ENCODE measurements around the gene LBP.
A peak's percentile ranks its signal among the peaks of the same experiment; 100 is the strongest.
"Not testable (repeated sequence)": the region's sequence is repeated elsewhere in the genome, so short reads cannot be mapped to it uniquely, and the experiment has no call there.

Gene LBP

DNA sequence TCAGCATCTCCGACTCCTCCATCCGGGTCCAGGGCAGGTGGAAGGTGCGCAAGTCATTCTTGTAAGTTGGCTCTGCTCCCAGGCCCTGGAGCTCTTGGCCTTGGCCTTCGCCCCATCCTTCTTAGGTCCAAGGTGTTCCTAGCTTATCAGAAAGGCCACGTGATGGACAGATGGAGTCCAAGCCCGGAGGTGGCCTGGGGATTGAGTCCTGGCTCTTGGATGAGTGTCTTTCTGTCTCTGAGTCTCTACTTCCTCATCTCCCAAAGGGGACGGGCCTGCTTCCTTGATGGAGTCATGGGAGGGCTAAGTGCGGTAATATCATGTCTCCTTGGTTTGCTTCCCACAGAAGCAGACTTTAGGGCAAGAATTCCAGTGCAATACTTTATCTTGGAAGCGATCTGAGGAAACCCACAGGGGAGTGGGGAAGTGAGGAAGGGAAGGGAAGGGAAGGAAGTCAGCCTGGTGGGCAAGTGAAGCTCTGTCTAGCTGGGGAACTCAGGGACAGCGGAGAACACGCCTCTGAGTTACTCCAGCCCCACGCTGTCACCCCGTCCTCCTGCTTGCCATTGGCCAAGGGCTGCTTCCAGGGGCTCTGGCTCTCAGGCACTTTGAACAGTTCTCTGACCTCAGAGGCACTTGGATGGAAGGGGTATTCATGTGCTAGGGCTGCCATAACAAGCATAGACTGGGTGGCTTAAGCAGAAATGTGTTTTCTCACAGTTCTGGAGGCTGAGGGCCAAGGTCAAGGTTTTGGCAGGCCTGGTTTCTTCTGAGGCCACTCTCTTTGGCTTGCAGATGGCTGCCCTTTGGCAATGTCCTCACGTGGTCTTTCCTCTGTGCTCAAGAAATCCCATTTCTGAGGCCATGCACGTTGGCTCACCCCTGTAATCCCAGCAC is 4.8 kb downstream of the LBP start:
- no peak for DNase-seq

DNA sequence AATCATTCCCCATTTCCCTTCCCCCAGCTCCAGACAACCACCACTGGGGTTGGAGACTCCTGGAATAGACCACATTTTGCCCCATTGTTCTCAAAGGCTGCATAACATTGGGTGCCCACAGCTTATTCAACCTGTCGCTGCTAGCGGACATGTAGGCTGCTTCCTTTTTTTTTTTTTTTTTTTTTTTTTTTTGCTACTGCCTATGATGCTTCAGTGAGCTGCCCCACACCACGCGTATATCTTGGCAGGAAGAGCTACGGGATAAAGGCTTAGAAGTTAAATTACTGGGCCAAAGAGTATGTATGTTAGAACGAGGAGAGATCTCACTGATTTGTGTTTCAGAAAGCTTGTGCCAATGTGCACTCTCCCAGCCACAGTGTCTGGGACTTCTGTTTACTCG is 7.0 kb downstream of the LBP start:
- no peak for DNase-seq

DNA sequence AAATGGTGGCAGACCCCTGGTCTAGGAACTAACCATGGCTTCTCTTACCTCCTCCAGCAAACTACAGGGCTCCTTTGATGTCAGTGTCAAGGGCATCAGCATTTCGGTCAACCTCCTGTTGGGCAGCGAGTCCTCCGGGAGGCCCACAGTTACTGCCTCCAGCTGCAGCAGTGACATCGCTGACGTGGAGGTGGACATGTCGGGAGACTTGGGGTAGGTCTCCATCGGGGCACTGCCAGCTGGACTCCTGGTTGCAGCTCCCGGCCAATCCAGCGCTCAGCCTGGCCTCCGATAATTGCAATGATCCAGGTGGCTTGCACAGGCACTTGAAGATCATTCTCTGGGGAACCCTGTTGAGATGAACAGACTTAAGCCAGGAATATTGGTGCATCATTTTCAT is 7.9 kb downstream of the LBP start:
- no peak for DNase-seq

DNA sequence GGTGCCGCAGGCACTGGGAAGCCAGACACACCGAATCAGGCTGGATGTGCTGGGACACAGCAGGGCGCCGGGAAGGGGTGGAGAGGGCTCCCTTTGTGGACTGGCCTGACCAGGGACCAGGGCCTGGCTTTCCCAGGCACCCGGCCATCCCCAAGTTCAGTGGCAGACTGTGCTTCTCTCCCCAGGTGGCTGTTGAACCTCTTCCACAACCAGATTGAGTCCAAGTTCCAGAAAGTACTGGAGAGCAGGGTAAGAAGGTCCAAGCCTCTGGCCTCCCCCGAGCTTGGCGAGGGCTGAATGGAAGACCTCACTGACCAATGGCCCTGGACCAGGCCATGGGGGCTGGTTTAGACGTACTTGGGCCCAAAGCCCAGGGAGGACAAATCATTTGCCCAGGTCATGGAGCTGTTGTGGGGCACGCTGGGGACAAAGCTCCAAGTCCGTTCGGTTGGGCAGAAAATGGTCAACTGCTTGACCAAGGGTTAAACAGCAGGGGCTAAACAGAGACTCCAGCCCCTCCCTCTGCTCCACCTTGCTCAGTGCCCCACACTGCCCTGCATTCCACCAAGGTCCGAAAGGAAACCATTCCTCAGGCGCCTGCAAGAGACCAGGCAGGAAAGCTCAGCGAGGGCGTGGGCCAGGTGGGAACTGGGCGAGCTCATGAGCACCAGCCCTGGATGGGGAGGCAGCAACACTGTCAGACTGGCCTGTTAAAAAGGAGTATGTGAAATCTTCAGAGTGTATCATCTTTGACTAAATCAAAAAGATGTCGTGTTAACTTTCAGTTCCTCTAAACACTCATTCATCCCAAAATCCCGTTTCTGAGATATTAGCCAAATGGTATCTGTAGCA is 9.1 kb downstream of the LBP start:
- no peak for DNase-seq

DNA sequence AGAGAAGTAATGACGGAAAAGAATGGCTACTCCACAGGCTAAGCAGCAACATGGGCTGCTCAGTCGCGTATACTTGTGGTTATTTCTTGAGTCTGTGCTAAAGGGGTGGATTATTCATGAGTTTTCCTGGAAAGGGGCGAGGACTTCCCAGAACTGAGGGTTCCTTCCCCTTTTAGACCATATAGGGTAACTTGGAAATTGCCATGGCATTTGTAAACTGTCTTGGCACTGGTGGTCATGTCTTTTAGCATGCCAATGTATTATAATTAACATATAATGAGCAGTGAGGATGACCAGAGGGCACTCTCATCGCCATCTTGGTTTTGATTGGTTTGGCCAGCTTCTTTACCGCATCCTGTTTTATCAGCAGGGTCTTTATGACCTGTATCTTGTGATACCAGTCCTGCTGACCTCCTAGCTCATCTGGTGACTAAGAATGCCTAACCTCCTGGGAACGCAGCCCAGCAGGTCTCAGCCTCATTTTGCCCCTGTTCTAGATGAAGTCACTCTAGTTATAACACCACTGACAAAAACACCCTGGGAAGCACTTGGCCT is 11.4 kb downstream of the LBP start:
- no peak for DNase-seq

DNA sequence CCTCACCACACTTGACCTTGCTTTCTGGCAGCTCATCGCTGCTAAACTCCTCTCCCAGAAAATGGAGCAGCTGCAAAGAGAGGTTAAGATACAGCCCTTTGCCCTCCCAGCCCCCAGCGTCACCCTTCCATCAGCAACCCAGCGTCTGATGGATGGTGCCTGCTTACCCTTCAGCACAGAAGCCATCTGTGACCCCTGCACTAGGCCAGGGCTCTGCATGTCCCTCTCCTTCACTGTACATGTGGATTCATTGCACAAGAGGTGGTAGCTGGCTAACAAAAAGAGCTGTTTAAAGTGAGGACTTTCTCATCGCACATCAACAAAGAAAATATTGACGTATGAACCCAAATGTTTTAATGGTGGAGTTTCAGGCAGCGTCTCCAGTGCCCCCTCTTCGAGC is 12.3 kb downstream of the LBP start:
- DNase-seq = no peak

DNA sequence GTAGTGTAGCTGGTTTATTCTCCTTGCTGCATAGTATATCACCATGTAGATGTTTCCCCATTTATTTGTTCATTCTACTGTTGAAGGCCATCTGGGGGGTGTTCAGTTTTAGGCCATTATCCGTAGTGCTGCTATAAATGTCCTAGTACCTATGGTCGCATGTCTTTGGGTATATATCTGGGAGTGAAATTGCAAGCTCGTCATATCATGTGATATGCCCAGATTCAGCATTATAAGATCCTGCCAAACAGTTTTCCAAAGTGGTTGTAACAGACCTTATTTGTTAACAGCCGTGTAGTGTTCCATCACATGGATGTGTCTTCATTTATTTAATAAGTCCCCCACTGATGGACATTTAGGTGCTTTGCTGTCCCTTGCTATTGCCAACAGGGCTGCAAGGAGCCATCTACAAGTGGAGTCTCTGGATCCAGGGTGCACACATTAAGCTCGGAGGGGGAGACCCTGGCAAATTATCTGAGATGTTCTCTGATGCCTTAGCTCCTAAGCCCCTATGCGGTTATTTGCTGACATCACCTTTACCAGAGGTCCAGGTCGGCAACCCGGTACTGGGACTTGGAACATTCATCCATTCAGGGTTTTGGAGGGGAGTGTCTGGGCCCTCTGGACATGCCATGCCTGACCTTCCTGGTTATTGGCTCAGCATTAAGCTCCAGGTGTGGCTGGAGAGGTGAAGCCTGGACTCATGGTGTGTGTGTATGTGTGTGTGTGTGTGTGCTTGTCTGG is 16.9 kb downstream of the LBP start:
- no peak for DNase-seq

DNA sequence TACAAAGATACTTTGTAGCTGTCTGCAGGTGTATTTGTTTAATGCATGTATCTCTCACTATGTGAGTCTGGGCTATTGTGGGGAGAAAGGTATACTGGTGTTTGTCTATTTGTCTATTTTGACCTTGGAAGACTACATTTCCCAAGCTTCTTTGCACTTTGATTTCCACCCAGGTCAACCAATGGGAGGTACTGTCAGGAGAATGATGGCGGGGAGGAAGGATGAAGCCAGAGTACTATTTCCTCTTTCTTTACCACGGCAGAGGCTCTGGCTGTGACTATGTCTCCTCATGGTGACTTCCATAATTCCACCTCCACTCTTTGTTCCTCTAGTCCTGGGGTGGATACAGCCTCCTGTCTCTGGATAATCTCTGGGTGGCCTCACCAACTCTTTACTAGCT is 23.1 kb downstream of the LBP start:
- DNase-seq = no peak

DNA sequence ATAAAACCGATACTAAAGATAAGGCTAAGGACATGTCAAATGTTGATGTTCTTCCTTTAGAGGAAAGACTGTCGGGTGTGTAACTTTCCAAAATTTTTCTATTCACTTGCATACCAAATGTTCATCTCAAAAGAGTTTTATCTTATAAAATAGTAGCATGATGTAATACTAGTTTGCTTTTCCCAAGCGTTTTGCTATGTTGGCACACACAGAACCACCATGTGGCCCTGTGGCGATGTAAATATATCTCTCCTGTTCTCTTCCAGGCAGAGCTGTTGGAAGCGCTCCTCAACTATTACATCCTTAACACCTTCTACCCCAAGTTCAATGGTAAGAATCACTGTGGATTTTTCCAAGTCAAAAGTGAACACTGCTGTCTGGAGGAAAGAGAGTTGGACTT is 26.5 kb downstream of the LBP start:
- DNase-seq = no peak

DNA sequence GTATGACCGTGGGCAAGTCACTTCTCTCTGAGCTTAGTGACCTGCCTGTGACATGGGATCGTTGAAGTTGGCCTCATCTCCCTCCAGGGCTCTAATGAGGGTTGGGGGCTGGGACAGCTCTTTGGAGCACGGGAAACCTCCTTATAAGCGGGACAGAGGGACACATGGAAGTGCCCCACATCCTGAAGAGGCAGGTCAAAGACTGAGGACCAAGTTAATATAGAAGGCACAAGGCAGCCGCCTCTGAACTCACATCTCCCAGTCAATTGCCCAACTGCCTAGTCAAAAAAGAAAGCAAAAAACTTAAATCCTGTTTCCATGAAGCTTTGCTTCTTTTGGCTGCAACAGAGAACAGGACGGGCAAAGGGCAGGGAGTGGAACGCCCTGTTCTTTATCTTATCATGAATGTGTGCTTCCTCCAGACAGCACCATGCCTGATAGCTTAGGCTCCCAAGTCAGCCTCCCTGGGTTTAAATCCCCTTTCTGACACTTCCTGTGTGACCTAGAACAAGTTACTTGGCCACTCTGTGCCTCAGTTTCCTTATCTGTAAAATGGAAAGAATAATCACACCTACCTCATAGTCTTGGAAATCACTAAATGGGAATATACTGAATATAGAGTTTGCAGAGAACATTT is 27.1 kb downstream of the LBP start:
- no peak for DNase-seq

DNA sequence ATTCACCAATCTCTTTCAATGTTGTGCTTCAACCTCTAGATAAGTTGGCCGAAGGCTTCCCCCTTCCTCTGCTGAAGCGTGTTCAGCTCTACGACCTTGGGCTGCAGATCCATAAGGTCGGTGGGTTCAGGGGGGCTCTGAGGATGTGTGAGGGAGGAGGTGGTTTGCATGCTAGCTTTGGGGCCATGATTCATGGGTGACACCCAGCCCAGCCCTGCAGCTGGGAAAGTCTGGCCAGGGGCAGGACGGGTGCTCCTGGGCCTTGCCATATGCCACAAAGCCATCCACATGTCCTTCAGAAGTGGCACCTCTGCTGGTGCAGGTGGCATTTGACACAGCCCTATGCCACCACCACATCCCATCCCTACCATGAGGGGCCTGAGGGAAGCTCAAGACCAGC is 27.6 kb downstream of the LBP start:
- no peak for DNase-seq

DNA sequence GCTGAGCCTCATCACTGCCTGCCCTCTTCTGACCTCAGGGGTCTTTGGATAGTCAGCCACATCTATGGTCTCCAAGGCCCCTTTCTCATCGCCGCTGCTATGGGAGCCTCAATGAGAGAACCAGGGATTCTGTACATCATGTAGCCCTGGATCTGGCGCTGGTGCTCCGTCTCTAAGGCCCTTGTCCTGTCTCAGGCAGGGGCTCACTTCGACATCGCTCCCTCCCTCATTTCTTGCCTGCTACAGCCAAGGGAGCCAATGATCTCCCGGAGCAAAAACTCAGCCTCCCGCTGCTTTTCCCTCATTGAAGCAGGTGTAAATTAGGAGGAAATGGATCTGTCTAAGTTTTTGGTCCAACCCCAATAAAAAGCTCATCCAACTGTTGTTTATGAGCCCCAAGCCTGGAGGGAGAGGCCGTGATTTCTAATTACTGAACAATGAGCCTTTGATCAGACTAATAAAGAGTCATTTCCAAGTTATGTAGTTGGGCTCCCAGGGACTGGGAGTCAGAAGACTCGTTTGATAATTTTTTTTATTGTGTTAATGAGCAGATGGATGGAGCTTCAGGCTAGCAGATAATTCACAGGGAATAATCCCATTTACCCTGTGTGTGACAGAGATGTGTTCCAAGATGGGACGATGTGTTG is 30.9 kb downstream of the LBP start:
- peak in 1 of 2 experiments; percentile 31 for DNase-seq

DNA sequence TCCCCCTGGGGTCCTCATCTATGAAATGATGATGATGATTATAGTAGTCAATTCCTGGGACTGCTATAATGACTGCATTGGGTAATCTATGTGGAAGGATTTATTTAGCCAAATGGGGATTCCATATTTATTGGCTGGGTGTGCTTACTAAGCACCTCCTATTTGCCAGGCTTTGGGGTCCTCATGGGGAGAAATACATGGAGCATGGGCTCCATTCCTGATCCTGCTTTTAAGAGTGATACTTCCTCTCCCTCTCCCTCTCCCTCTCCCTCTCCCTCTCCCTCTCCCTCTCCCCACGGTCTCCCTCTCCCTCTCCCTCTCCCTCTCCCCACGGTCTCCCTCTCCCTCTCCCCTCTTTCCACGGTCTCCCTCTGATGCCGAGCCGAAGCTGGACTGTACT is 31.6 kb downstream of the LBP start:
- not testable (repeated sequence) for DNase-seq

DNA sequence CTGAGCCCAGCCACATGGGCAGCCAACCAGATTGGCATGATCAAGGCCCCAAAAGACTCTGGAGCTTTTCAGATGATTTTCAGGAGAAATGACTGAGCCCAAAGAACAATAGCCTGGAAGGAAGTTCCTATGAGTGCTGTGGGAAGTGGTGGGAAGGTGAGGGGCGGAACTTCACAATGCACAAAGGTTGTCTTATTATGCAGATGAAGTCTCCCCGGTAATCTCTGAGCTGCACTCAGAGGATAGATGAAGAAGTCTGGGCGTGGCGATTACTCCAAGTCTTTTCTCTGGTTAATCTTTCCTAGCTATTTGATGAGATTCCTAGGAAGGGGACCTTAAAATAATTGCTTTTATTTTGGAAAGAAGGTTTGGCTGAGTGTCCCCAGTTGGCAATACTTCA is 36.9 kb downstream of the LBP start:
- no peak for DNase-seq

DNA sequence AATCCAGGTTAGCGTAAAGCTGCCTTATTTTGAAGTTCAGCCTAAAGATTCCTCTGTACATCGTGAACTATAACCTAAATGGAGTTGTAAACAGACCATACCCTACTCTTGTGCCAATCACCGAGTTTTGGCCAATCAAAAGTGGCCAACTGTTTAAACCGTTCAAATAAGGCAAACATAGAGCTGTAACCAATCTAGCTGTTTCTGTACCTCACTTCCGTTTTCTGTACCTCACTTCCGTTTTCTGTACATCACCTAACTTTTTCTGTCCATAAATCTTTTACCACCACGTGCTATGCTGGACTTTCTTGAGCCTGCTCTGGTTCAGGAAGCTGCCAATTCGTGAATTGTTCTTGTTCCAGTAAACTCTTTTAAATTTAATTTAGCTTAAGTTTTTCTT is 39.7 kb downstream of the LBP start:
- DNase-seq = no peak

DNA sequence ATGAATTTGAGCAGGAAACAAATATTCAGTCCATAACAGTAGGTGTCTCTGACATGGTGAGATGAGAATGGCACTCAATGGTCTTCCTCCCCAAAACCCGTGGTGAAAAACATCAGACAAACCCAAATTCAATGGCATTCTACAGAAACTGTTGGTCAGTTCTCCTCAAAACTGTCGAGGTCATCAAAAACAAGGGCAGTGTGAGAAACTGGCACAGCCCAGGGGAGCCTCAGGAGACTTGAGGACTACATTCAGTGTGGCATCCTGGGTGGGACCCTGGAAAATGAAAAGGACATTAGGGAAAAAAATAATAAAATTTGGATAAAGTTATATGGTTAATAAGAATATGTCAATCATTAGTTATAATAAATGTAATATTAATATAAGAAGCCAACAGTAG is 40.6 kb downstream of the LBP start:
- DNase-seq = no peak

DNA sequence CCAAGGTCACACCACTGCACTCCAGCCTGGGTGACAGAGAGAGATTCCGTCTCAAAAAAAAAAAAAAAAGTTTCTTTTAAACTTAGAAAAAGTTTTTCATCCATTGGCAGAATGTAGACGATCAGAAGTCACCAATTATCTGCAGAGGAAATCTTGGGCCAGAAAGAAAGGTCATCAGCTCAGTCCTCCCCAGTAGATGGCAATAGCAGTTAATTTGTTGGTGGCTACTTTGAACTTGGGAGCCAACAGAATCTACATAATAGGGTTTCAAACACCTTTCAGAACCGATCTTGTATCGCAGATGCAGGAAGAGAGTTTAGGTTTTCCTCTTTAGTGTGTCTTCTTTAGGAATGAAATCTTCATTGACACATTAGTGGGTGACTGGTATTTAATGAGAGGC is 41.7 kb downstream of the LBP start:
- peak in 1 of 2 experiments; percentile 18 for DNase-seq

DNA sequence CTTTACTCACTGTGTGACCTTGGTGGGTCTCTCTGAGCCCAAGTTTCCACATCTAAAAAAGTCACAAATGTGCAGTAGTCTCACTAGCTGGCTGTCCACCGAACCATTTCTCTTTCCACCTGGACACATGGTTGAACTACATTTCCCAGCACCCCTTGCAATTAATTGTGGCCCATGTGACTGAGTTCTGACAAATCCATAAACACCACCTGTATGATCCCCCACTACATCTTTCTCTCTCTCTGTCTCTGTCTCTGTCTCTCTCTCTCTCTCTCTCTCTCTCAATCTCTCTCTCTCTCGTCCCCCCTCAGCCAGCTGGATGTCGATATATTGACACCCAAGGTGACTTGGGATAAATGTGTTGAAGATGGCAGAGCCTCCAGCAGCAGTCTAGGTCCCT is 46.1 kb downstream of the LBP start:
- no peak for DNase-seq

DNA sequence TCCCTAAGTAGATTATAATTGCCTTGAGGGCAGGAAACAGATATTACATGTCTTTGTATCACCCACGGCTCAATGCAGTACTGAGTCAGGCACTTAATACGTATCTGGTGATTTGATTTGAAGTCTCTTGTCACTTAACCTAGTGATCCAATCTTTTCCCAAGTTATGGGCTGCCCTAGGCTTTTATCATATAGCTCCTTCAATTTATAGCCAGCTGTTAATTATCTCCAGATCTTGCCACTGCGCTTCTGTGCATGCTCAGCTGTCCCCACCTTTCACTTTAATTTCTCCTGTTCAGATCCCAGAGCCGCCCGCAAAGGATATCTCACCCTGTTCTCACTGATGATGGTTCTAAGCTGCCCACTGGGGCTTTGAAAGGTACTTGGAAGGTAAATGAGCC is 47.0 kb downstream of the LBP start:
- no peak for DNase-seq

DNA sequence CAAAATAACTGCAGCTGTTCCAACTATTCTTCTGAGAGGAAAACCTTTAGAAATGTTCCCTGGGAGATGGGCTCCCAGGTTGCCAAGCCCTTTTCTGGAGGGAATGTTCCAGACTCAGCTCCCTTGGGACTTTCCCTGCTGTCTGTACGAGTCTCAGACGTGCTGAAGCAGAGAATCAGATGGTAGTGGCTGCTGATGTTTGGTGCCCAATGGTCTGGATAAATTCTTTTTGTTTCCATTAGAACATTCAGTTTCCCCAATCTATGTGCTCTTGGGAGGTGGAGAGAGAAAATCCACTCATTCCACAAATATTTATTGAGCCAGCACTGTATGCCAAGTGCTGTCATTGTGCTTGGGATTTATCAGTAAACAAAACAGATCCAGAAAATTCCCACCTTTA is 48.9 kb downstream of the LBP start:
- no peak for DNase-seq

DNA sequence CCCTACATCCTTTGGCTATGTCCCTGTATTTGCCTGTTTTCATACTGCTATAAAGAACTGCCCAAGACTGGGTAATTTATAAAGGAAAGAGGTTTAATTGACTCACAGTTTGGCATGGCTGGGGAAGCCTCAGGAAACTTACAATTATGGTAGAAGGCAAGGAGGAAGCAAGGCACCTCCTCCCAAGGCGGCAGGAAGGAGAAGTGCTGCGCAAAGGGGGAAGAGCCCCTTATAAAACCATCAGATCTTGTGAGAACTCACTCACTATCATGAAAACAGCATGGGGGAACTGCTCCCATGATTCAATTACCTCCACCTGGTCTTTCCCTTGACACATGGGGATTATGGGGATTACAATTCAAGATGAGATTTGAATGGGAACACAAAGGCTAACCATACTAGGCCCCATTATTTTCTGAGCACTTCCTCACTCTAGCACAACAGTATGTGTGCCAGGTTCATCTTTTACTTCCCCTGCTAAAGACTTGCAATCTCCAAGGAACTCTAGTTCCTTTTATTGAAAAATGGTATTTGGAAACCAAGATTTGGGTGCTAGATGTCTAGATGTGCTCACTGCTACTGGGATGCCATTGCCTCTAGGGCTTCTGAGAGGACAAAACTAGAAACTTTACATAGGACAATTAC is 49.6 kb downstream of the LBP start:
- peak; percentile 54 to 74 for DNase-seq

DNA sequence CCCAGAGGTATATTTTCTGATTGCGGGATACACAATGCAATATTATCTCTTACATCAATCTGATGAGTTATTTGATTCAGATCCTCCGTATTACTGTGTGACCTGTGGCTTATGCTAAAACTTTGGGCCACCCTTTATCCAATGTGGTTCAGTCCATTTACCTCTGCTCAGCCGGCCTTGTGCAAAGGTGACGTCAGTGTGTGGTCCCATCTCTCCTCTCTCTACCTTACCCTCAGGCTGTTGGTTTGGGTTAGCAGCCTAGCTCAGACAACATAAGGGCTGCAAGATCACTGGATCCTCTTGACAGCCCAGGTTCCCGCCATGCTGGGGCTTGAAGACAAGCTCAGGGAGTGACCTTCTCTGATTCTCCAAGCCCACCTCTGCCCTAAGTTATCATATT is 55.8 kb downstream of the LBP start:
- no peak for DNase-seq
